Kidney (tissue), 14 donors: ENCODE results near the gene THUMPD2. TPM values are rescaled to one million over a fixed set of nuclear protein-coding genes. Genes with fewer than 3 reads are reported as not detected.
A peak's percentile ranks its signal among the peaks of the same experiment; 100 is the strongest.

Experiments
- DNase-seq, 5 donors: peaks; one replicate each; pipeline ENCODE4 v3.0.0-alpha.2; 2013 to 2020
- FAIRE-seq: peaks from 2 replicates; lab custom pipeline; 2012; peaks lifted over from hg19 to GRCh38; lab: Jason Lieb, UNC
- H3K27ac ChIP-seq, 2 donors: one replicate each; pipeline ENCODE4 v1.7.0; 2013; ENCODE audit warnings: low read depth in 2 of 2, low read length in 2 of 2, inconsistent platforms in 1 of 2
- H3K27me3 ChIP-seq: one replicate; pipeline ENCODE4 v1.7.1; 2013; ENCODE audit warnings: low read length, inconsistent platforms; ENCODE audit not compliant: control insufficient read depth, insufficient read depth
- H3K36me3 ChIP-seq, 3 donors: one replicate each; pipeline versions ENCODE4 v1.7.0 to v1.7.1; 2013; ENCODE audit warnings: low read length in 3 of 3, control low read depth in 1 of 3, inconsistent platforms in 1 of 3; ENCODE audit not compliant: insufficient read depth in 3 of 3, control insufficient read depth in 2 of 3
- H3K4me1 ChIP-seq, 3 donors: one replicate each; pipeline versions ENCODE4 v1.7.0 to v1.7.1; 2013; ENCODE audit warnings: low read length in 3 of 3, inconsistent platforms in 1 of 3, low read depth in 1 of 3; ENCODE audit not compliant: control insufficient read depth in 2 of 3, insufficient read depth in 2 of 3
- H3K4me3 ChIP-seq, 3 donors: one replicate each; pipeline versions ENCODE4 v1.7.0 to v1.8.1; 2013; ENCODE audit warnings: low read length in 3 of 3, control low read depth in 1 of 3, inconsistent platforms in 1 of 3
- H3K9ac ChIP-seq, 3 donors: one replicate each; pipeline versions ENCODE4 v1.7.0 to v1.7.1; 2013; ENCODE audit warnings: low read length in 3 of 3, control low read depth in 1 of 3, inconsistent platforms in 1 of 3
- H3K9me3 ChIP-seq, 3 donors: one replicate each; pipeline versions ENCODE4 v1.7.0 to v1.7.1; 2013; ENCODE audit warnings: low read length in 3 of 3, control low read depth in 1 of 3, inconsistent platforms in 1 of 3; ENCODE audit not compliant: control insufficient read depth in 2 of 3, insufficient read depth in 1 of 3
- intact Hi-C: fragments of 100-400 bp; cut with DNase I; formaldehyde crosslinking; loops from one replicate; pipeline ENCODE4 v1.11.1; 2022
- polyA plus RNA-seq: library from polyadenylated mRNA; stranded (reverse); fragments of 350-450 nt; fragmentation: Illumina TruSeq; extraction: RNeasy Lipid Tissue Mini Kit (QIAGEN cat#74804); gene quantifications from one replicate; pipeline ENCODE4 v1.2.3, GENCODE V29; 2014; ENCODE audit warnings: low read depth, low replicate concordance; ENCODE audit not compliant: insufficient read depth
- total RNA-seq: library from RNA; stranded (reverse); fragmentation: NEBNext Ultra II Directional; extraction: Animal tissue kit (Norgen Biotek cat#: 25700); gene quantifications from one replicate; pipeline ENCODE4 v1.2.1, GENCODE V29; 2021
- TF ChIP-seq, protein P1 (sequence below): IDR thresholded peaks from 3 replicates; pipeline ENCODE4 v1.5.1; 2012; ENCODE audit warnings: mild to moderate bottlenecking, moderate library complexity, borderline replicate concordance; ENCODE audit not compliant: insufficient read depth; ENCODE audit errors: extremely low read depth
- donor health status: control.
- donor health status: control.
- donor health status: control.
- donor health status: control.
- donor health status: control.
- donor health status: DM: yes; HTN: yes; CAD: no.
- donor health status: Normal renal cell carcinoma (clear cell type).

Gene THUMPD2
- total and polyA plus RNA-seq, 2 donors from 2014 or later = 9.2 to 14.1 TPM

- Histone ChIP-seq H3K9ac (no peak overlapping the region), H3K36me3 (no peaks in the 10 kb centered on the region), H3K4me3 (no peak overlapping the region), H3K27ac (no peak overlapping the region), H3K4me1 (peaks cover 0 to 6% (median 4%) of the 10 kb centered on the region in 3 donors), H3K9me3 (no peaks in the 10 kb centered on the region), H3K27me3 (no peaks in the 10 kb centered on the region)
- intact Hi-C loops = no loop called here
- TF ChIP-seq, protein P1, sequence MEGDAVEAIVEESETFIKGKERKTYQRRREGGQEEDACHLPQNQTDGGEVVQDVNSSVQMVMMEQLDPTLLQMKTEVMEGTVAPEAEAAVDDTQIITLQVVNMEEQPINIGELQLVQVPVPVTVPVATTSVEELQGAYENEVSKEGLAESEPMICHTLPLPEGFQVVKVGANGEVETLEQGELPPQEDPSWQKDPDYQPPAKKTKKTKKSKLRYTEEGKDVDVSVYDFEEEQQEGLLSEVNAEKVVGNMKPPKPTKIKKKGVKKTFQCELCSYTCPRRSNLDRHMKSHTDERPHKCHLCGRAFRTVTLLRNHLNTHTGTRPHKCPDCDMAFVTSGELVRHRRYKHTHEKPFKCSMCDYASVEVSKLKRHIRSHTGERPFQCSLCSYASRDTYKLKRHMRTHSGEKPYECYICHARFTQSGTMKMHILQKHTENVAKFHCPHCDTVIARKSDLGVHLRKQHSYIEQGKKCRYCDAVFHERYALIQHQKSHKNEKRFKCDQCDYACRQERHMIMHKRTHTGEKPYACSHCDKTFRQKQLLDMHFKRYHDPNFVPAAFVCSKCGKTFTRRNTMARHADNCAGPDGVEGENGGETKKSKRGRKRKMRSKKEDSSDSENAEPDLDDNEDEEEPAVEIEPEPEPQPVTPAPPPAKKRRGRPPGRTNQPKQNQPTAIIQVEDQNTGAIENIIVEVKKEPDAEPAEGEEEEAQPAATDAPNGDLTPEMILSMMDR = no peak
- FAIRE-seq (no peak), DNase-seq (no peak)
Observed at GRCh38 chr2:39725401-39725800, 53.7 kb downstream of the THUMPD2 start.

DNA sequence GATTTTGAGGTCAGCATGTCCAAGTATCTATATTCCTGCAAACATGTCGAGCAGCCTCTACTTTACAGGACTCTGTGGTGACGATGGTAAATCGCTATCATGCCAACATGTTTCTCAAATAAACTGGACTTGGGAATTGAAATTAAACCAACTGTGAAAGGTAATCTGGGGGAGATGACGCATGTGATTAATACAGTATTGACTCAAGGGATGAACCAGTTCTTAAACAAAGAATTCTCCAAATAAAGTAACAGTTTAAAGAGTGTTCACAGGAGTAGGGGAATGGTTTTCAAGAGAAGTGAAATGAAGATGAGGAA is 54.3 kb downstream of the THUMPD2 start:
- Histone ChIP-seq H3K36me3 (no peaks in the 10 kb centered on the region), H3K4me1 (peaks cover 0 to 6% (median 4%) of the 10 kb centered on the region in 3 donors), H3K27me3 (no peaks in the 10 kb centered on the region), H3K9ac (no peak overlapping the region), H3K27ac (no peak overlapping the region), H3K4me3 (no peak overlapping the region), H3K9me3 (no peaks in the 10 kb centered on the region)
- no peak for FAIRE-seq
- peak in 2 of 5 donors; percentile 17 to 44 for DNase-seq
- TF ChIP-seq, protein P1 = no peak
- intact Hi-C loops = no loop called here

DNA sequence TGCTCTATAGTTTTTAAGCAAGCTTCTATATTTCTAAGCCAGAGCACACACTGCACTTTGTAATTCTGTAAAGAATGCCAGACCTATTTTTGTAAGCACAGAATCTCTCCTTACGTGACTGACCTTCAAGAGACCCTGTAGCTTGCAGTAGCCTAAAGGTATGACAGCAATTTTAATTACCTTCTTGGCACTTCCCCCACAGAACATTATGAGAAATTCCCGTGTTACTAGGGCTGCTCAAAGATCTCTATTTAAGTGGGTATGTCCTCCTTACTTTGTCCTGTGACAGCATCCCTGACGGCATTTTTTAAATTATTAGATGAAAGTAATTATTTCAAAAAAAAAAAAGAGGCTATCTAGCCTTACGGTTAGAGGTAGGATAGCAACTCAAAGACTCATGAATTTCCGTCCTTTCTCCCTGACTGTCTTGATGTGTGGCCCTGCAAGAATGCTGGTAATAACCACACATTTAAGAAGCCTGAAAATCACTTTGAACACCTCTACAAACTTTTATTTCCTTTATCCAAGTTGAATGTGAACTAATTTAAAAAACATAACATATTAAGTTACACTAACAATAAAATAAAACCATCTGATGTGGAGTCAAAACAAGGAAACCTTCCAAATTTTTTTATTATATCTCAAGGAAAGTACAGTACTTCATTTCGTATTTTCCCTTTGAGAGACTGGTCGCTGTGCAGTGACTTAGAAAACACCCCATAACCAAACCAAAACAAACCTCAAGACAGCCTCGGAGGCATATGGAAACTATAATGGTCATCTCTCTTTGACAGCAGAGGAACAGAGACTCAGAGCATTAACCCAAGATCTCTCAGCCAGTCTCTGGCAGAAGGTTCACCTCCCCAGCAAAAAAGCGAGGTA is 54.9 kb downstream of the THUMPD2 start:
- peaks cover 0 to 6% (median 4%) of the 10 kb centered on the region in 3 donors for H3K4me1 ChIP-seq
- TF ChIP-seq, protein P1 = no peak
- peak overlapping the region; percentile 65 to 69 for H3K27ac ChIP-seq
- H3K4me3 ChIP-seq = no peak overlapping the region
- DNase-seq (peak in 2 of 5 donors; percentile 66 to 84), FAIRE-seq (no peak)
- no peaks in the 10 kb centered on the region for H3K9me3 ChIP-seq
- no peak overlapping the region for H3K9ac ChIP-seq
- no peaks in the 10 kb centered on the region for H3K36me3 ChIP-seq
- no peaks in the 10 kb centered on the region for H3K27me3 ChIP-seq
- intact Hi-C loops = no loop called here
